Naive B cell (primary cell): ENCODE results near the gene RAD51B. TPM values are rescaled to one million over a fixed set of nuclear protein-coding genes. Genes with fewer than 3 reads are reported as not detected.

Source experiments
- ATAC-seq, 2 donors: fragments of 150-1000 bp; cut with Tn5 transposase; 2 replicates each; pipeline ENCODE4 v1.10.0; 2021; ENCODE audit warnings: low read depth in 2 of 2, mild to moderate bottlenecking in 2 of 2, moderate library complexity in 2 of 2
- DNase-seq: peaks from one replicate; pipeline ENCODE4 v3.0.0; 2022
- H3K27ac Mint-ChIP-seq, 6 donors: one replicate each; pipeline ENCODE4 v1.8.0; 2020 to 2022; ENCODE audit warnings: mild to moderate bottlenecking in 6 of 6, mixed read lengths in 6 of 6, moderate library complexity in 5 of 6, inconsistent platforms in 2 of 6
- H3K27me3 Mint-ChIP-seq, 3 donors: one replicate each; pipeline ENCODE4 v1.8.0; 2021 to 2022; ENCODE audit warnings: mixed read lengths in 3 of 3, mild to moderate bottlenecking in 1 of 3
- H3K36me3 Mint-ChIP-seq, 2 donors: one replicate each; pipeline ENCODE4 v1.8.0; 2020 to 2022; ENCODE audit warnings: mixed read lengths in 2 of 2, inconsistent platforms in 1 of 2, mild to moderate bottlenecking in 1 of 2
- H3K4me1 Mint-ChIP-seq, 3 donors: one replicate each; pipeline ENCODE4 v1.8.0; 2020 to 2022; ENCODE audit warnings: mixed read lengths in 3 of 3, inconsistent platforms in 1 of 3, mild to moderate bottlenecking in 1 of 3, moderate library complexity in 1 of 3
- H3K4me3 Mint-ChIP-seq, 8 donors: one replicate each; pipeline ENCODE4 v1.8.0; 2020 to 2022; ENCODE audit warnings: mild to moderate bottlenecking in 8 of 8, mixed read lengths in 8 of 8, moderate library complexity in 8 of 8, inconsistent platforms in 2 of 8
- H3K9me3 Mint-ChIP-seq, 7 donors: one replicate each; pipeline ENCODE4 v1.8.0; 2020 to 2022; ENCODE audit warnings: mixed read lengths in 7 of 7, mild to moderate bottlenecking in 5 of 7, inconsistent platforms in 2 of 7, moderate library complexity in 1 of 7
- polyA plus RNA-seq, 6 donors: library from polyadenylated mRNA; unstranded; fragments of 300-500 nt; fragmentation: Illumina TruSeq; gene quantifications; one replicate each; pipeline ENCODE4 v1.2.3, GENCODE V29; 2021; ENCODE audit warnings: low read depth in 6 of 6

RAD51B gene
- polyA plus RNA-seq, 6 donors from 2014 or later: 27.4 to 37.2 (median 31.8) TPM

DNA sequence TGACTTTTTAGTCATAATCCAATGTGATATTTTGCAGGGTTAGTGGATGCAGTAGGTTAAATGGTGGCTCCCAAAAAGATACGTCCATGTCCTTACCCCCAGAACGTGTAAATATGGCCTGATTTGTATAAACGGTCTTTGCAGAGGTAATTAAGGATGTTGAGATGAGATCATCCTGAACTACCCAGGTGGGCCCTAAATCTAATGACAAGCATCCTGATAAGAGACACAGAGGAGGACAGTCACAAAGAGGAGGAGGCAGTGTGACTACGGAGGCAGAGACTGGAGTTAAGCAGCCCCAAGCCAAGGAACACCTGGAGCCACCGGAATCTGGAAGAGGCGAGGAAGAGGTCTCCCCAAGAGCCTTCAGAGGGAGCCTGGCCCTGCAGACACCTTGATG is 679.9 kb downstream of the RAD51B start:
- peak overlapping the region in 1 of 8 donors; percentile 4 for H3K4me3 Mint-ChIP-seq
- H3K9me3 Mint-ChIP-seq: no peaks in the 10 kb centered on the region
- H3K36me3 Mint-ChIP-seq: peaks cover 0 to 5% of the 10 kb centered on the region in 2 donors
- no peaks in the 10 kb centered on the region for H3K27me3 Mint-ChIP-seq
- DNase-seq (no peak), ATAC-seq (no peak)
- H3K4me1 Mint-ChIP-seq: peaks cover 51 to 80% (median 74%) of the 10 kb centered on the region in 3 donors
- no peak overlapping the region for H3K27ac Mint-ChIP-seq

- Mint-ChIP-seq H3K4me3 (peak overlapping the region in 3 of 8 donors; percentile 45 to 88 (median 74)), H3K27me3 (no peaks in the 10 kb centered on the region), H3K9me3 (no peaks in the 10 kb centered on the region), H3K4me1 (peaks cover 43 to 79% (median 70%) of the 10 kb centered on the region in 3 donors), H3K27ac (peak overlapping the region in 4 of 6 donors; percentile 12 to 80 (median 62)), H3K36me3 (peaks cover 0 to 5% of the 10 kb centered on the region in 2 donors)
- ATAC-seq: no peak
- DNase-seq: no peak
Observed at GRCh38 chr14:68501171-68501570, 681.6 kb downstream of the RAD51B start.

DNA sequence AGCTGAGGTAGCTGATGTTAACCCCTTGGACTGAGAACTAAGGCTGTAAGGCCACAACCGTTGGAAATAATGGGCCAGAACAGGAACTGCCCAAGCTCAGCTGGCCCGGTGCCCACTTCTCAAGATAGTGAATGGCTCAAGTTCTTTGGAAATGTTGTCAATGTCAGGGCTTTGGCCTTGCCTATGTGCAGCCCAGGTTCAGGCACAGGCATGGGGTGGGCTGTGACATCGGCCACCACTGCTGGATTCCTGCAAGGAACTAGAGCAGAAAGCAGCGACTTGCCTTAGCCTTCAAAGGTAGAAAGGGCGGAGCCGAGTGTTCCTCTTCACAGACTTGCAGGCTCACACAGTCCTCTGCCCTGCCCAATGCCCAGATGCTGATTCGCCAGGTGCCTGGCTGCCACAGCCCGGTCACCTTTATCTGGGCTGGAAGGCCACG is 682.1 kb downstream of the RAD51B start:
- peaks cover 44 to 80% (median 70%) of the 10 kb centered on the region in 3 donors for H3K4me1 Mint-ChIP-seq
- H3K4me3 Mint-ChIP-seq: peak overlapping the region in 6 of 8 donors; percentile 62 to 88 (median 72)
- DNase-seq: no peak
- peak in 1 of 2 donors; percentile 30 for ATAC-seq
- peaks cover 0 to 5% of the 10 kb centered on the region in 2 donors for H3K36me3 Mint-ChIP-seq
- no peaks in the 10 kb centered on the region for H3K9me3 Mint-ChIP-seq
- peak overlapping the region; percentile 31 to 81 (median 75) for H3K27ac Mint-ChIP-seq
- no peaks in the 10 kb centered on the region for H3K27me3 Mint-ChIP-seq

- Mint-ChIP-seq H3K36me3 (peaks cover 0 to 5% of the 10 kb centered on the region in 2 donors), H3K27ac (peak overlapping the region in 5 of 6 donors; percentile 31 to 92 (median 76)), H3K4me3 (peak overlapping the region in 6 of 8 donors; percentile 62 to 88 (median 72)), H3K9me3 (no peaks in the 10 kb centered on the region), H3K4me1 (peaks cover 50 to 86% (median 71%) of the 10 kb centered on the region in 3 donors), H3K27me3 (no peaks in the 10 kb centered on the region)
- ATAC-seq: peak in 1 of 2 donors; percentile 17
- DNase-seq: peak; percentile 21
Observed at GRCh38 chr14:68502230-68502629, 682.7 kb downstream of the RAD51B start.

- no peak for DNase-seq
- Mint-ChIP-seq H3K27ac (peak overlapping the region in 4 of 6 donors; percentile 69 to 92 (median 84)), H3K36me3 (no peaks in the 10 kb centered on the region), H3K27me3 (no peaks in the 10 kb centered on the region), H3K9me3 (no peaks in the 10 kb centered on the region), H3K4me3 (peak overlapping the region in 5 of 8 donors; percentile 5 to 88 (median 74)), H3K4me1 (peaks cover 54 to 93% (median 79%) of the 10 kb centered on the region in 3 donors)
- ATAC-seq: no peak
Observed at GRCh38 chr14:68503186-68503825, 683.7 kb downstream of the RAD51B start.

- H3K4me3 Mint-ChIP-seq: peak overlapping the region in 2 of 8 donors; percentile 28 to 62
- ATAC-seq (no peak), DNase-seq (no peak)
- no peaks in the 10 kb centered on the region for H3K9me3 Mint-ChIP-seq
- no peaks in the 10 kb centered on the region for H3K36me3 Mint-ChIP-seq
- H3K27me3 Mint-ChIP-seq: no peaks in the 10 kb centered on the region
- H3K4me1 Mint-ChIP-seq: peaks cover 46 to 94% (median 75%) of the 10 kb centered on the region in 3 donors
- H3K27ac Mint-ChIP-seq: peak overlapping the region in 1 of 6 donors; percentile 24
Observed at GRCh38 chr14:68504861-68505260, 685.3 kb downstream of the RAD51B start.

DNA sequence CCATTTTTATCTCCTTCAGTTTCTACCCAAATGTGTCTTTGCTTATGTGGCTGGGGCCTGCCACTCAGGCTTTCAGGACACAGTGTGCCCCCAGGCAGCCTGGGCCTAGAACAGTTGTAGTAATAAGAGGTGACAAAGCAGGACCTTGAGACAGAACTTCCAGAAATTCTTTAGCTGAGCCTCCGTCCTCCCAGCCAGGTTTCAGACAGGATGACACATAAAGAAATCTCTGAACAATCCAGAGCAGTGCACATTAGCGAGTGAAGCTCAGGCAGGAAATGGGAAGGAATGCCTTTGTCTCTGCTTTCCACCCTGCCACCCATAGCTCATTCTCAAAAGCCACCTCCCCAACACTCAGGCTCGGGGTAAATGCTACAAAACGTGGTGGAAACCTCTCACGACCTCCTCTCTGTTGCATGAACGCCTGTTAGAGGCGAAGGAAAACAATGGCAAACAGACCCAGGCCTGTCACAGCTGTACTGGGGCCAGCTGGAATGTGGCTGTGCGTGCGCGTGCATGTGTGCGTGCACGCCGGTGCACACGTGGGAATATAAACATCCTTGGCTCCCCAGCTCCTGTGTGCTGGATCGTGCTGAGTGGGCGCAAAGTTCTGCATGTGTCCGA is 686.6 kb downstream of the RAD51B start:
- peak overlapping the region in 6 of 8 donors; percentile 45 to 89 (median 66) for H3K4me3 Mint-ChIP-seq
- H3K27ac Mint-ChIP-seq: peak overlapping the region; percentile 28 to 98 (median 93)
- no peaks in the 10 kb centered on the region for H3K36me3 Mint-ChIP-seq
- H3K4me1 Mint-ChIP-seq: peaks cover 49 to 94% (median 78%) of the 10 kb centered on the region in 3 donors
- no peak for ATAC-seq
- no peaks in the 10 kb centered on the region for H3K9me3 Mint-ChIP-seq
- no peaks in the 10 kb centered on the region for H3K27me3 Mint-ChIP-seq
- no peak for DNase-seq

- H3K27me3 Mint-ChIP-seq: no peaks in the 10 kb centered on the region
- peak overlapping the region; percentile 87 to 98 (median 93) for H3K27ac Mint-ChIP-seq
- peak overlapping the region in 7 of 8 donors; percentile 45 to 89 (median 66) for H3K4me3 Mint-ChIP-seq
- ATAC-seq: peak; percentile 85 to 90
- no peaks in the 10 kb centered on the region for H3K9me3 Mint-ChIP-seq
- DNase-seq: peak; percentile 68
- no peaks in the 10 kb centered on the region for H3K36me3 Mint-ChIP-seq
- peaks cover 54 to 94% (median 74%) of the 10 kb centered on the region in 3 donors for H3K4me1 Mint-ChIP-seq
Observed at GRCh38 chr14:68506645-68507419, 687.3 kb downstream of the RAD51B start.

- ATAC-seq: no peak
Observed at GRCh38 chr14:68507544-68508081, 688.0 kb downstream of the RAD51B start.

GRCh38 chr14:68508581-68508980 is 689.0 kb downstream of the RAD51B start:
- H3K27ac Mint-ChIP-seq: peak overlapping the region in 5 of 6 donors; percentile 84 to 96 (median 92)
- no peaks in the 10 kb centered on the region for H3K9me3 Mint-ChIP-seq
- DNase-seq (no peak), ATAC-seq (no peak)
- H3K4me3 Mint-ChIP-seq: peak overlapping the region in 2 of 8 donors; percentile 56 to 66
- no peaks in the 10 kb centered on the region for H3K36me3 Mint-ChIP-seq
- no peaks in the 10 kb centered on the region for H3K27me3 Mint-ChIP-seq
- peaks cover 56 to 95% (median 77%) of the 10 kb centered on the region in 3 donors for H3K4me1 Mint-ChIP-seq

More at GRCh38 chr14:68507544-68508081, 688.0 kb downstream of the RAD51B start:
- DNase-seq: no peak
- no peaks in the 10 kb centered on the region for H3K9me3 Mint-ChIP-seq
- H3K27ac Mint-ChIP-seq: peak overlapping the region; percentile 87 to 98 (median 93)
- peaks cover 54 to 94% (median 74%) of the 10 kb centered on the region in 3 donors for H3K4me1 Mint-ChIP-seq
- H3K27me3 Mint-ChIP-seq: no peaks in the 10 kb centered on the region
- peak overlapping the region in 5 of 8 donors; percentile 45 to 81 (median 66) for H3K4me3 Mint-ChIP-seq
- no peaks in the 10 kb centered on the region for H3K36me3 Mint-ChIP-seq

DNA sequence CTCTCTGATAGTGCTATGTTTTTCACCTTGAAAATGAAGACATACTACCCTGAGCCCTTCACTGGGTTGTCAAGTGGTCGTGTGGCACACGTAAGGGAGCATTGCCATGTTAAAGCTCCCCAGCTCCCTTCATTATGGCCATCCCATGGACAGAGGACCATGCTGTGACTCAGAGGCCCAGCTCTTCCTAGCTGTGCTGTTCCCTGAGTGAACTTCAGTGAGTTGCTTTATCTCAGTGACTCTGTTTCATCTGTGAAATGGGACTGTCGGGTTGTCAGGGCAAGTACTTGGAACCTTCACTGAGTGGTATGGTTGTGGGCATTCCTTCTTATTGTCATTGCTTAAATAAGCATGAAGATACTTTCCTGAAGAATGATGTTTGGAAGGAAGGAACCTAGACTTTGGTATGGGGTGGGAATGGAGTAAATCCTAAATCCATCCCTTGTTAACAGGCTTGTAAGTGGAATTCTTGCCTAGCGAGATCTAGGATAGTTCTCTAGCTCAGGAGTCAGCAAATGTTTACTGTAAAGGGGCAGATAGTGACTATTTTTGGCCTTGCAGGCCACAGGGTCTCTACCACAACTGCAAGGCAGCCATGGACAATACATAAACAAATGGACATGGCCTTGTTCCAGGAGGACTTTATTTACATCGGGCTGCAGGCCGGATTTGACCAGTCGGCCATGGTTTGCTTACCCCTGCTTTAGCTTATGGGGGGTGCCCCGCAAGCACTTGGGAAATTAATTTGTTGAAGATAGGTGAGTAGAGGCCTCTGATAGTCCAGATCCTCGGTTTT is 689.8 kb downstream of the RAD51B start:
- Mint-ChIP-seq H3K27ac (peak overlapping the region; percentile 47 to 96 (median 90)), H3K9me3 (no peaks in the 10 kb centered on the region), H3K36me3 (no peaks in the 10 kb centered on the region), H3K4me3 (peak overlapping the region in 3 of 8 donors; percentile 2 to 66 (median 53)), H3K4me1 (peaks cover 57 to 95% (median 84%) of the 10 kb centered on the region in 3 donors), H3K27me3 (no peaks in the 10 kb centered on the region)
- DNase-seq (no peak), ATAC-seq (no peak)
